Large intestine (tissue), 3 donors: Measurements from ENCODE around the gene FAT4. TPM values are rescaled to one million over a fixed set of nuclear protein-coding genes. Genes with fewer than 3 reads are reported as not detected.

Source experiments
- DNase-seq, 2 donors: peaks; one replicate each; pipeline versions ENCODE4 v3.0.0 to v3.0.0-alpha.2; 2013
- H3K27ac ChIP-seq: one replicate; pipeline ENCODE4 v1.5.1; 2013; ENCODE audit warnings: low read length
- H3K27me3 ChIP-seq: 2 replicates; pipeline ENCODE4 v1.6.1; 2013; ENCODE audit warnings: low read length; ENCODE audit not compliant: control insufficient read depth, insufficient read depth
- H3K36me3 ChIP-seq: 2 replicates; pipeline ENCODE4 v1.6.1; 2013; ENCODE audit warnings: low read length; ENCODE audit not compliant: control insufficient read depth, insufficient read depth
- H3K4me1 ChIP-seq: one replicate; pipeline ENCODE4 v1.6.1; 2013; ENCODE audit warnings: low read length; ENCODE audit not compliant: control insufficient read depth, insufficient read depth
- H3K4me3 ChIP-seq: one replicate; pipeline ENCODE4 v1.5.1; 2013; ENCODE audit warnings: low read length
- H3K9me3 ChIP-seq: one replicate; pipeline ENCODE4 v1.6.1; 2013; ENCODE audit warnings: mild to moderate bottlenecking, low read depth, low read length, moderate library complexity; ENCODE audit not compliant: control insufficient read depth
- WGBS: methylation state at CpG from one replicate; pipeline ENCODE4 v1.1.5; 2013; ENCODE audit warnings: low lambda C conversion rate; ENCODE audit not compliant: insufficient coverage; 5-methylcytosine and 5-hydroxymethylcytosine counted together
- polyA plus RNA-seq: library from polyadenylated mRNA; unstranded; fragments of 120-200 nt; gene quantifications from one replicate; pipeline ENCODE4 v1.2.1, GENCODE V29; 2013

FAT4 gene
- polyA plus RNA-seq, 1 donor, result 7.7 TPM

- H3K9me3 ChIP-seq, result no peaks in the 10 kb centered on the region
- H3K4me1 ChIP-seq, result no peaks in the 10 kb centered on the region
- H3K27me3 ChIP-seq, result no peaks in the 10 kb centered on the region
- H3K27ac ChIP-seq, result no peak overlapping the region
- H3K36me3 ChIP-seq, result no peaks in the 10 kb centered on the region
- 60% methylated on average over 1 of the region's 2 CpGs for WGBS
- H3K4me3 ChIP-seq, result no peak overlapping the region
- DNase-seq, result no peak
Measured at GRCh38 chr4:125297116-125297515, 17.6 kb upstream of the FAT4 start.

GRCh38 chr4:125303058-125303457 is 11.7 kb upstream of the FAT4 start:
- H3K9me3 ChIP-seq, result no peaks in the 10 kb centered on the region
- no CpG with 5 or more reads among the region's 1 CpG for WGBS
- H3K4me1 ChIP-seq, result no peaks in the 10 kb centered on the region
- no peak overlapping the region for H3K4me3 ChIP-seq
- no peak overlapping the region for H3K27ac ChIP-seq
- no peaks in the 10 kb centered on the region for H3K36me3 ChIP-seq
- no peaks in the 10 kb centered on the region for H3K27me3 ChIP-seq
- no peak for DNase-seq

- H3K27ac ChIP-seq, result no peak overlapping the region
- H3K4me1 ChIP-seq, result no peaks in the 10 kb centered on the region
- 60% methylated on average over 1 of the region's 5 CpGs for WGBS
- no peaks in the 10 kb centered on the region for H3K36me3 ChIP-seq
- H3K9me3 ChIP-seq, result no peaks in the 10 kb centered on the region
- no peaks in the 10 kb centered on the region for H3K27me3 ChIP-seq
- DNase-seq, result no peak
- no peak overlapping the region for H3K4me3 ChIP-seq
Measured at GRCh38 chr4:125303821-125304220, 10.9 kb upstream of the FAT4 start.

GRCh38 chr4:125306112-125306511 is 8.6 kb upstream of the FAT4 start:
- H3K4me1 ChIP-seq, result no peaks in the 10 kb centered on the region
- H3K9me3 ChIP-seq, result no peaks in the 10 kb centered on the region
- H3K4me3 ChIP-seq, result no peak overlapping the region
- WGBS, result 100% methylated on average over 1 of the region's 1 CpG
- DNase-seq, result no peak
- H3K27me3 ChIP-seq, result no peaks in the 10 kb centered on the region
- H3K27ac ChIP-seq, result no peak overlapping the region
- no peaks in the 10 kb centered on the region for H3K36me3 ChIP-seq

GRCh38 chr4:125306533-125306932 is 8.2 kb upstream of the FAT4 start:
- no peaks in the 10 kb centered on the region for H3K9me3 ChIP-seq
- H3K27ac ChIP-seq, result no peak overlapping the region
- DNase-seq, result no peak
- no peaks in the 10 kb centered on the region for H3K4me1 ChIP-seq
- no peaks in the 10 kb centered on the region for H3K27me3 ChIP-seq
- no peaks in the 10 kb centered on the region for H3K36me3 ChIP-seq
- no peak overlapping the region for H3K4me3 ChIP-seq

- Histone ChIP-seq H3K27me3 (peaks cover 27% of the 10 kb centered on the region), H3K27ac (no peak overlapping the region), H3K4me3 (no peak overlapping the region), H3K36me3 (no peaks in the 10 kb centered on the region), H3K4me1 (peaks cover 6% of the 10 kb centered on the region), H3K9me3 (peaks cover 3% of the 10 kb centered on the region)
- 84% methylated on average over 2 of the region's 2 CpGs for WGBS
- no peak for DNase-seq
Measured at GRCh38 chr4:125311503-125311902, 3.3 kb upstream of the FAT4 start.

GRCh38 chr4:125313497-125313896 is 1.3 kb upstream of the FAT4 start:
- Histone ChIP-seq H3K27ac (no peak overlapping the region), H3K4me3 (no peak overlapping the region), H3K4me1 (peaks cover 16% of the 10 kb centered on the region), H3K36me3 (no peaks in the 10 kb centered on the region), H3K9me3 (peaks cover 7% of the 10 kb centered on the region), H3K27me3 (peaks cover 47% of the 10 kb centered on the region)
- peak; percentile 64 to 67 for DNase-seq
- 0% methylated on average over 5 of the region's 7 CpGs for WGBS

- Histone ChIP-seq H3K27ac (peak overlapping the region; percentile 39), H3K36me3 (no peaks in the 10 kb centered on the region), H3K27me3 (peaks cover 51% of the 10 kb centered on the region), H3K4me3 (peak overlapping the region; percentile 83), H3K9me3 (peaks cover 7% of the 10 kb centered on the region), H3K4me1 (peaks cover 16% of the 10 kb centered on the region)
- 0% methylated on average over 2 of the region's 7 CpGs for WGBS
- no peak for DNase-seq
Measured at GRCh38 chr4:125313989-125314667, 627 bp upstream of the FAT4 start.

GRCh38 chr4:125315576-125316400 is 1.0 kb downstream of the FAT4 start:
- H3K9me3 ChIP-seq, result peaks cover 7% of the 10 kb centered on the region
- H3K36me3 ChIP-seq, result no peaks in the 10 kb centered on the region
- peaks cover 16% of the 10 kb centered on the region for H3K4me1 ChIP-seq
- DNase-seq, result peak; percentile 9 to 44
- H3K4me3 ChIP-seq, result peak overlapping the region; percentile 83
- H3K27me3 ChIP-seq, result peaks cover 51% of the 10 kb centered on the region
- WGBS, result no CpG with 5 or more reads among the region's 51 CpGs
- peak overlapping the region; percentile 79 for H3K27ac ChIP-seq

- peak in 1 of 2 donors; percentile 6 for DNase-seq
- peaks cover 51% of the 10 kb centered on the region for H3K27me3 ChIP-seq
- H3K4me3 ChIP-seq, result peak overlapping the region; percentile 83
- no CpG with 5 or more reads among the region's 25 CpGs for WGBS
- H3K36me3 ChIP-seq, result peaks cover 2% of the 10 kb centered on the region
- peaks cover 16% of the 10 kb centered on the region for H3K4me1 ChIP-seq
- H3K9me3 ChIP-seq, result peaks cover 7% of the 10 kb centered on the region
- H3K27ac ChIP-seq, result no peak overlapping the region
Measured at GRCh38 chr4:125316401-125316790, 1.6 kb downstream of the FAT4 start.
